GM21576 (cell line): ENCODE results near the gene TOP3B.

Experiments used
- ATAC-seq: cut with Tn5 transposase; IDR thresholded peaks from one replicate; pipeline ENCODE4 v1.9.1; 2021; ENCODE audit warnings: mild to moderate bottlenecking, moderate library complexity; ENCODE audit not compliant: unreplicated experiment

Gene TOP3B

GRCh38 chr22:22011964-22012363 is 29.4 kb upstream of the TOP3B start:
- ATAC-seq = no peak

GRCh38 chr22:22010358-22010757 is 27.8 kb upstream of the TOP3B start:
- ATAC-seq = no peak

- ATAC-seq = no peak
These were observed 27.1 kb upstream of the TOP3B start for GRCh38 chr22:22009661-22010060.

GRCh38 chr22:22006596-22006990 is 24.0 kb upstream of the TOP3B start:
- ATAC-seq = no peak

- ATAC-seq = no peak
These were observed 23.5 kb upstream of the TOP3B start for GRCh38 chr22:22005945-22006595.

- no peak for ATAC-seq
These were observed 20.6 kb upstream of the TOP3B start for GRCh38 chr22:22003233-22003632.

GRCh38 chr22:22002526-22003055 is 20.0 kb upstream of the TOP3B start:
- ATAC-seq = no peak

- ATAC-seq = no peak
These were observed 19.3 kb upstream of the TOP3B start for GRCh38 chr22:22001664-22002525.

GRCh38 chr22:21998595-21999247 is 16.1 kb upstream of the TOP3B start:
- ATAC-seq = no peak

GRCh38 chr22:21996175-21996720 is 13.7 kb upstream of the TOP3B start:
- no peak for ATAC-seq

GRCh38 chr22:21995660-21996059 is 13.1 kb upstream of the TOP3B start:
- ATAC-seq = no peak

GRCh38 chr22:21994881-21995444 is 12.4 kb upstream of the TOP3B start:
- no peak for ATAC-seq

- ATAC-seq = no peak
These were observed 10.1 kb upstream of the TOP3B start for GRCh38 chr22:21992593-21993237.

GRCh38 chr22:21991774-21992173 is 9.2 kb upstream of the TOP3B start:
- ATAC-seq = no peak

GRCh38 chr22:21991304-21991596 is 8.7 kb upstream of the TOP3B start:
- no peak for ATAC-seq

GRCh38 chr22:21990445-21991303 is 8.1 kb upstream of the TOP3B start:
- no peak for ATAC-seq

GRCh38 chr22:21989049-21989448 is 6.5 kb upstream of the TOP3B start:
- no peak for ATAC-seq

- ATAC-seq = no peak
These were observed 2.6 kb upstream of the TOP3B start for GRCh38 chr22:21985214-21985613.

- ATAC-seq = no peak
These were observed 2.2 kb upstream of the TOP3B start for GRCh38 chr22:21984793-21985192.

- ATAC-seq = no peak
These were observed 713 bp downstream of the TOP3B start for GRCh38 chr22:21981874-21982273.
